Panc1 (cell line): ENCODE data around the gene PLXND1. TPM values are rescaled to one million over a fixed set of nuclear protein-coding genes. Genes with fewer than 3 reads are reported as not detected.

Experiments used
- ATAC-seq: fragments of 200-7000 bp; cut with Tn5 transposase; 2 replicates; pipeline ENCODE4 v1.9.1; 2020; ENCODE audit warnings: mild to moderate bottlenecking, moderate library complexity
- BruUV-seq: library from RNA; stranded (reverse); fragments of 400-500 nt; replicated peaks from 2 replicates; lab custom pipeline; 2021; lab: Mats Ljungman, UMichigan
- CTCF ChIA-PET: fragments of 300-600 bp; sonication (Branson Sonifier 250); formaldehyde crosslinking; loops from one replicate; lab custom pipeline; 2022; ENCODE audit warnings: antibody characterized with exemption; lab: Charles Lee
- POLR2A ChIA-PET: fragments of 300-600 bp; sonication (Branson Sonifier 250); formaldehyde crosslinking; loops from one replicate; lab custom pipeline; 2022; ENCODE audit warnings: antibody characterized with exemption; lab: Charles Lee
- DNase-seq: peaks from one replicate; pipeline ENCODE4 v3.0.0-alpha.2; 2010; ENCODE audit warnings: low read depth, low spot score
- H3K27ac ChIP-seq: 2 replicates; pipeline ENCODE4 v1.5.1; 2011; ENCODE audit warnings: mild to moderate bottlenecking, low read length, inconsistent platforms
- H3K27me3 ChIP-seq: fragments of 200-500 bp; sonication (Bioruptor generic); 2 replicates; pipeline ENCODE4 v1.6.0; 2014; ENCODE audit warnings: low read length, inconsistent platforms; ENCODE audit not compliant: control insufficient read depth, insufficient read depth
- H3K36me3 ChIP-seq: fragments of 200-500 bp; sonication (Bioruptor generic); 2 replicates; pipeline ENCODE4 v1.5.1; 2014; ENCODE audit warnings: inconsistent platforms, mild to moderate bottlenecking, low read length, moderate library complexity; ENCODE audit not compliant: control insufficient read depth, insufficient read depth
- H3K4me1 ChIP-seq: 2 replicates; pipeline ENCODE4 v1.5.1; 2011; ENCODE audit warnings: inconsistent platforms, mild to moderate bottlenecking, low read length, moderate library complexity; ENCODE audit not compliant: control insufficient read depth, insufficient read depth
- H3K4me3 ChIP-seq, 2 experiments: 2 replicates each; pipeline ENCODE4 v1.5.1; 2011 to 2012; ENCODE audit warnings: low read depth in 2 of 2, low read length in 2 of 2, mild to moderate bottlenecking in 2 of 2, inconsistent platforms in 1 of 2, moderate library complexity in 1 of 2
- H3K9me3 ChIP-seq: fragments of 200-500 bp; sonication (Bioruptor generic); 2 replicates; pipeline ENCODE4 v1.5.1; 2014; ENCODE audit warnings: low read depth, mild to moderate bottlenecking, inconsistent platforms, low read length, moderate library complexity; ENCODE audit not compliant: control insufficient read depth, insufficient read depth
- POLR2AphosphoS5 ChIP-seq: IDR thresholded peaks from 2 replicates; pipeline ENCODE4 v1.6.1; 2012; ENCODE audit warnings: mild to moderate bottlenecking, low read depth, low read length, moderate library complexity
- REST ChIP-seq, 2 experiments: IDR thresholded peaks; 2 replicates each; pipeline ENCODE4 v1.6.1; 2011 to 2012; ENCODE audit warnings: low read depth in 2 of 2, control low read depth in 1 of 2, low read length in 1 of 2, mild to moderate bottlenecking in 1 of 2, moderate library complexity in 1 of 2; ENCODE audit not compliant: insufficient read depth in 1 of 2
- SIN3A ChIP-seq: IDR thresholded peaks from 2 replicates; pipeline ENCODE4 v1.6.1; 2012; ENCODE audit warnings: low read depth, mild to moderate bottlenecking, low read length, moderate library complexity, borderline replicate concordance; ENCODE audit not compliant: insufficient read depth
- TCF7L2 ChIP-seq: IDR thresholded peaks from 2 replicates; pipeline ENCODE4 v1.6.1; 2011; ENCODE audit warnings: mild to moderate bottlenecking, low read depth, low read length, inconsistent platforms
- in situ Hi-C: cut with HindIII; loops from 2 replicates; pipeline ENCODE4 v1.10.0; 2016; ENCODE audit warnings: low sequenced_read_pairs, low pct_unique_long_range_greater_than_20kb
- intact Hi-C: fragments of 100-400 bp; cut with micrococcal nuclease; formaldehyde crosslinking; loops from one replicate; pipeline ENCODE4 v1.10.0; 2022; ENCODE audit not compliant: unreplicated experiment
- total RNA-seq: library from RNA; stranded (reverse); gene quantifications from one replicate; pipeline ENCODE4 v1.2.1, GENCODE V29; 2021; ENCODE audit not compliant: unreplicated experiment
- TF ChIP-seq, protein P1 (sequence below): fragments of 450-650 bp; IDR thresholded peaks from 2 replicates; pipeline ENCODE4 v1.5.1; 2017; ENCODE audit warnings: mild to moderate bottlenecking

The PLXND1 gene
- total RNA-seq, 1 experiment from 2014 or later: 248 TPM

DNA sequence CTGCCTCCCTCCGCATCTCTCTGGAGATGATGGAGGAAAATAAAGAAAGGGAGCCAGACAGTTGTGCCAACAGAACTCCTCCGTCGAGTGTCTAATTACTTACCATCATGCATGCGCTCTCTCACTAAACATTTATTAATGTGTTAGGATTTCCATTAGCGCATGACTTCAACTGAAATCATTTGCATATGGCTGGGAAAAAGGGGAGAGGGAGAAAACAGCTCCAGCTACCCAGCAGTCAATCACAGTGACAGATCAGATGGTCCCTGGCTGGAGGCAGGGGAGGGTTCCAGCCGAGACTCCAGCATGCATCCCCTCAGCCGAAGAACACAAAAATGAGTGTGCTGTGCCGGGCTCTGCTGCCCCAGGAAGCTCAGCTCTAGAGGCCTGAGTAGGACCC is 84.9 kb downstream of the PLXND1 start:
- POLR2A ChIA-PET: no interaction called here
- in situ Hi-C loops (no loop called here), intact Hi-C loops (no loop called here)
- CTCF ChIA-PET: no interaction called here
- Histone ChIP-seq H3K27ac (no peak overlapping the region), H3K4me1 (no peaks in the 10 kb centered on the region), H3K4me3 (no peak overlapping the region), H3K9me3 (no peaks in the 10 kb centered on the region), H3K36me3 (no peaks in the 10 kb centered on the region), H3K27me3 (no peaks in the 10 kb centered on the region)
- DNase-seq (no peak), ATAC-seq (no peak)
- BruUV-seq: no TSS peak
- no peak for TF ChIP-seq TCF7L2
- TF ChIP-seq REST (IDR thresholded peaks at IDR 0.05; ENCODE audit: insufficient read depth in 1 of 2, low read depth in 2 of 2, low read length in 1 of 2): no peak
- TF ChIP-seq SIN3A: no peak
- no peak for TF ChIP-seq POLR2AphosphoS5
- TF ChIP-seq, protein P1, sequence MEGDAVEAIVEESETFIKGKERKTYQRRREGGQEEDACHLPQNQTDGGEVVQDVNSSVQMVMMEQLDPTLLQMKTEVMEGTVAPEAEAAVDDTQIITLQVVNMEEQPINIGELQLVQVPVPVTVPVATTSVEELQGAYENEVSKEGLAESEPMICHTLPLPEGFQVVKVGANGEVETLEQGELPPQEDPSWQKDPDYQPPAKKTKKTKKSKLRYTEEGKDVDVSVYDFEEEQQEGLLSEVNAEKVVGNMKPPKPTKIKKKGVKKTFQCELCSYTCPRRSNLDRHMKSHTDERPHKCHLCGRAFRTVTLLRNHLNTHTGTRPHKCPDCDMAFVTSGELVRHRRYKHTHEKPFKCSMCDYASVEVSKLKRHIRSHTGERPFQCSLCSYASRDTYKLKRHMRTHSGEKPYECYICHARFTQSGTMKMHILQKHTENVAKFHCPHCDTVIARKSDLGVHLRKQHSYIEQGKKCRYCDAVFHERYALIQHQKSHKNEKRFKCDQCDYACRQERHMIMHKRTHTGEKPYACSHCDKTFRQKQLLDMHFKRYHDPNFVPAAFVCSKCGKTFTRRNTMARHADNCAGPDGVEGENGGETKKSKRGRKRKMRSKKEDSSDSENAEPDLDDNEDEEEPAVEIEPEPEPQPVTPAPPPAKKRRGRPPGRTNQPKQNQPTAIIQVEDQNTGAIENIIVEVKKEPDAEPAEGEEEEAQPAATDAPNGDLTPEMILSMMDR: no peak

DNA sequence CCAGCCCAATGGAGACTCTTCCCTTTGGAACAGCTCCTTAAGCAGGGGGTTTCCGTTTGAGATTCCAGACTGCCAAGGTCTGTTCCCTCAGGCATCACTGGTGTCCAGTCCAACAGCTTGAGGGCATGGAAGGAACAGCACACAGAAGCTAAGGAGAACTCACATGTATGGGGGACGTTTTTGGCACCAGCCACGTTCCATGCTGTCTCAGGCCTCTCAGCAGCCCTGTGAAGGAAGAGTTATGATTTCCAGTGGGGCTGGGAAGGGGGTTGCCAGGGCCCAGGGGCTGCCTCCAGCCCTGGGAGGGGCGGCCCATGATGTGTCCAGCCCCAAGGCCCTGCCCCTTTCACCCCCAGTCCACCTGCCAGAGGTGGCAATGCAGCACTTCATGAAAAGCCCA is 85.5 kb downstream of the PLXND1 start:
- DNase-seq (no peak), ATAC-seq (peak; percentile 9; the same call in 1 of the 2 replicates)
- CTCF ChIA-PET: no interaction called here
- Histone ChIP-seq H3K9me3 (no peaks in the 10 kb centered on the region), H3K27ac (no peak overlapping the region), H3K27me3 (no peaks in the 10 kb centered on the region), H3K4me1 (no peaks in the 10 kb centered on the region), H3K36me3 (no peaks in the 10 kb centered on the region), H3K4me3 (no peak overlapping the region)
- intact Hi-C loops (no loop called here), in situ Hi-C loops (no loop called here)
- no TSS peak for BruUV-seq
- POLR2A ChIA-PET: no interaction called here
- TF ChIP-seq TCF7L2 (no peak), REST (IDR thresholded peaks at IDR 0.05; ENCODE audit: insufficient read depth in 1 of 2, low read depth in 2 of 2, low read length in 1 of 2) (no peak), POLR2AphosphoS5 (no peak), SIN3A (no peak)
- TF ChIP-seq, protein P1: no peak
